Liver (tissue), 3 donors: Measurements from ENCODE around the gene NWD2.

Experiments used
- CTCF ChIP-seq: fragments of 150-350 bp; IDR thresholded peaks from 2 replicates; pipeline ENCODE4 v1.5.1; 2017; ENCODE audit warnings: improper control_type of control experiment, low read depth, low read length; ENCODE audit not compliant: missing input control
- SP1 ChIP-seq: IDR thresholded peaks from 2 replicates; pipeline ENCODE4 v1.6.1; 2018; ENCODE audit warnings: antibody characterized with exemption, mild to moderate bottlenecking
- donor health status: healthy.
- donor health status: healthy.

- TF ChIP-seq SP1 = no peak
- no peak for TF ChIP-seq CTCF
Observed at GRCh38 chr4:37243051-37243450, 1.5 kb upstream of the NWD2 start.
